Measurements from ENCODE around the gene LASP1NB.

The LASP1NB gene

DNA sequence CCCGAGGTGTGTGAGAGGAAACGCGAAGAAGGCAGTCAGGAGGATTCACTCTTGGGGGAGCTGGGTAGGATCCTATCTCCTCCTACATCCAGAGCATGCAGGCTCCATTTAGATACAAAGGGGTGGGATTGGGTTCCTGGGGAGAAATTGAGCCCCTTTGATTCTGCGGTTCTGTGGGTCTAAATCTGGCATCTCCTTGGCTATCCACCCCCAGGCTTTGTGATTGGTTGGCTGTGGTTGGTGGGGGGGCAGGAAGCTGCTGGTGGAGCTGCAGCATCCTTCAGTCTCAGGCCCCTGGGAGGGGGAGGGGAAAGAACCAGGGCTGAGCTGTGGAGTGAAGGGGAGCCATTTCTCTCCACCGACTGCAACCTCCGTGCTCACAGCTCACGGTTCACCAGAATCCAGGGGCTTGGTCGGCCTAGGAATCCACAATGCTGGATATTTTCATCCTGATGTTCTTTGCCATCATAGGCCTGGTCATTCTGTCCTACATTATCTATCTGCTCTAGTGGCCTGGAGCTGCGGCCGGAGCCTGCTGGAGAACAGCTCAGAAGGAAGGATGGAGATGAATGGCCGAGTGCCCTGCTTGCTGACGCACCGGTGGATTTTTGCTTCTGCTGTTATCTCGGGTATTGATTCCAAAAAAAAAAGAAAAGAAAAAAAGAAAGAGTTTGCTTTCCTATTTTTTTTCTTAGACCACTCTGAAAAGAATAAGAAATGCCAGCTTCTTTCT, at the start of gene LASP1NB:
TSS of gene LASP1NB (plus strand) at position 352 of the 733 bp plus-strand sequence.
- no peak for DNase-seq (ENCODE audit: low read depth)

DNA sequence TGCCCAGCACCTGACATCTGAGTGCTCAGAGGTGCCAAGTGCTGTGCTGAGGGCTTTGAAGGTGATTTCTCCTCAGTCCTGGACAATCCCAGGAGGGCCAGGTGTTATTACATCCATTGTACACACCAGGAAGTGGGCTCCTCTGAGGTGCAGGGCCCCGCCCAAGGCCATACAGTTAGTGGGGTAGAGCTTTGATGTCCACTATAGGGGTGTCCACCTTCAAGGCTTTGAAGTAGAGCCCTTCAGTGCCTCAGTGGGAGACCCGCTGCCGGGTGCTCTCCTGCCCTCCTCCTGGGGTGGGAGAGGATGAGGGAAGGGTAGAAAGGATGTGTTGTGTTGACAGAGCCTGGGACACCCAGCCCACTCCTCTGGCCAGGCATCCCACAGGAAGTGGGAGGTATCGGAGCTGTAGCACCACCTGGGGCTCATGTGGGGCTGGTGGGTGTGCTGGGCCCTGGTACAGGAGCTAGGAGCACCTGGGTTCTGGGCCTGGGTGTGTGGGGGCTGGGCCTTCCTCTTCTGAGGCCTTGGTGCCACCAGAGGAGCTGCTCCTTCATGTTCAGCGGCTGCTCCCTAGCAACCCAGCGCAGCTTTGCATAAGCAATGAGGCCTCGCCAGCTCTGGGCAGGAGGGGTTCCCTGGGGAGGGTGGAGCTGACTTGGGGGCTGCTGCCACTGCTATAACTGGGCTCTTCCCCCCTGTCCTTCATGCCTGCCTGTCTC, 48.1 kb upstream of the LASP1NB start:
- DNase-seq (ENCODE audit: low read depth): no peak

DNA sequence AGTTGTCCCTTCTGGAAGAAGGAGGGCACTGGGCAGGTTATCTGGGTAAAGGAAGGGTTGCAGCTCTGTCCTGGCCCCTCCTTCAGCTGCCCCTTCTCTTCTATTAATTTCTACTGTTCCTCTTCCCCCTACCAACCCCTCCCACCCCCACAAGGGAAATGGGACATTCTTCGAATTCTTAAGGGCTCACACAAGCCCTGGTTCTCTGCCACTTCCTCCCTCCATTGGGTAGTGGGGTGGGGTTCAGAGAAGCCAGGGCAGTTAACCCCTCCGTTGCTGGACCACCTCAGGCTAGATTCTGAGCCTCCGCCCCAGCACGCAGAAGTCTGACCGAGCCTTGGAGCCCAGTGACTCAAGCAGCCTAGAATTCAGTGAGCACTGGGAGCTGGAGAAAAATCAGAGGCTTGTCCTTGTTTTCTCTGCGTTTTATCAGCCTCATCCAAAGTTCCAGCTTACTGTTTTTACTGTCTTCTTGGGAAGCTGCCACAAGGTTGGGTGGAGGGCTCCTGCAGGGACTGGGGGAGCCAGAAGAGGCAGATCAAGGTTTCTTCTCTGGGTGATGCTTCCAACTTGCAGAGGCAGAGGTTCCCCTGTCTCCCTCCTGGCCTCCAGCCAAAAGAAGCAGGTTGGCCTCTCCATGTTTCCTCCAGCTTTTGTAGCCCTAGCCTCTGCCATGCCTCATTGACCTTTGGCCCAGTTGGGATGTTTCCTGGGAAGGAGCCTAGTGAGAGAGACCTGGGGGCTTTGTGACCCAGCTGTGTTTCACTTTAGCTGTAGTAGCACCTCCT, 45.3 kb upstream of the LASP1NB start:
- no peak for DNase-seq (ENCODE audit: low read depth)

DNA sequence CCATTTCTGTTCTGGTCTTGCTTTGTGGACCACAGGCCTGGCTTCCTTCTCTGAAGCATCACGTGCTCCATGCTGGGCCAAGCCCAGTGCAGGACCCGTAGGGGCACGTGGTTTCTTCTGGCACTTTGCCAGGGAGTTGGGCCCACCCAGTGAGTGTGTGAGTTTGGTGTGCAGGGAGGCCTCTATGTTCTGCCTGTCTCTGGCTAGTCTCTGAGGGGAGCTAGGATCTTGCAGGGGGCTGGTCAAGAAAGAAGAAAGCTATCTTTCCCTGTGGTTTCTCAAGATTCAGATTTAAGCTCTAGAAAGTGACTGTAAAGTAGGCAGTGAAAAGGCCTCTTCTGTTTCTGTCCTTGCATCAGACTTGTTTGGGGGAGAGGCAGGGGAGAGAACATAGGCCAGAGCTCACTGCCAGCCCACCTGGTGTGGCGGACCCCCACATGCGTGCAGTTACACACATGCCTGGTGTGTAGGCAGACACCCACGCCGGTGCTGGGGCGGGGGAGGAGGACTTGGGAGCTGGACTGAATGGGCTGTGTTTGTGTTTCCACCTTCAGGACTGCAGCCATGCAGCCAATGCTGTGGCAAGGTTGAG, 43.7 kb upstream of the LASP1NB start:
- DNase-seq (ENCODE audit: low read depth): no peak

DNA sequence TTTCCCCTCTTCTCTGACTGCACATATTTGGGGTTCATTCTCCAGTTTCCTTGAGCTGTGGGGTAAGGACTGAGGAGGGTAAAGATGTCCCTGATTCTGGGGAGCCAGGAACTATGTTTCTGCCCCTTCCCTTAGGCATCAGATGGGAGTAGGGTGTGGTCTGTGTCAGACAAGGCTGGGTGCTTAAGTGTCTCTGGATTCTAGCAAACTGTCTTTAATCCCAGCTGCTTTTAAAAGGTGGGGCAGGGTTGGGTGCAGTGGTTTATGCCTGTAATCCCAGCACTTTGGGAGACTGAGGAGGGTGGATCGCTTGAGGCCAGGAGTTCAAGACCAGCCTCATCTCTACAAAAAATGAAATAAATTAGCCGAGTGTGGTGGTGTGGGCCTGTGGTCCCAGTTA, 42.5 kb upstream of the LASP1NB start:
- no peak for DNase-seq (ENCODE audit: low read depth)

DNA sequence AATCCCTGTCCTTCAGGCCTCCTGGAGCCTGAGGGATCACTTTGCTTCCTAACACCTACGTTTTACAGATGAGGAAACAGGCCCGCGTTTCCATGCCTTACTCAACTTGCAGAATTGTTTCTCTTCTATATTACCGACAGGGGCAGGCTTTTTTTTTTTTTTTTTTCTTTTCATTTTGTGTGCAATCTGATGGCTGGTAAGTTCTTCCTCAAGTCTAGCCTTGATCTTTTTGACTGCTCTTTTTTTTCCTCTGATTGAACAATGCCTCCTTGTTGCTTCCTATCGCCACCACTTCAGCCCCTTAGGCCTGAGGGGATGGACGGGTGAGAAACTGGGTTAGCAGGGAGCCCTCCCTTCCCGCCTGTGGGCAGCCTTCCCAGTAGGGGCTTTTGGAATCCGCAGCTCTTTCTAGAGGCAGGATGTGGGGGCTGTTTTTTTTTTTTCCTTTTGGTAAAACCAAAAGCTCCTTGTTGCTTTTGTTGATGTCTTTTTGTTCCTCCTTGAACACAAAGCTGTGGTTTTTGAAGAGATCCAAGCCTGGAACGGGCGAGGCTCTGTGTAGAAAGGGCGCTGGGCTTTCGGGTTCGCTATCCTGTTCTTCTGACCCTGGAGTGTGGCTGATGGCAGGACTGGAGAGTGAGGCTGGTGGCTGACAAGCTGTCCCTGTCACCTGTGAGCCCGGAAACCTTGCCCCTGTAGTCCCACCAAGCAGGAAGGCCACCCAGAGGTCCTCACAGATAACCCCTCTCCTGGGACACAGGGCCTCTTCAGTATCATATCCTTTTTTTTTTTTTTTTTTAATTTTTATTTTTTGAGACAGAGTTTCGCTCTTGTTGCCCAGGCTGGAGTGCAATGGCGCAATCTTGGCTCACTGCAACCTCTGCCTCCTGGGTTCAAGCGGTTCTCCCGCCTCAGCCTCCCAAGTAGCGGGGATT, 41.6 kb upstream of the LASP1NB start:
- DNase-seq (ENCODE audit: low read depth): no peak

DNA sequence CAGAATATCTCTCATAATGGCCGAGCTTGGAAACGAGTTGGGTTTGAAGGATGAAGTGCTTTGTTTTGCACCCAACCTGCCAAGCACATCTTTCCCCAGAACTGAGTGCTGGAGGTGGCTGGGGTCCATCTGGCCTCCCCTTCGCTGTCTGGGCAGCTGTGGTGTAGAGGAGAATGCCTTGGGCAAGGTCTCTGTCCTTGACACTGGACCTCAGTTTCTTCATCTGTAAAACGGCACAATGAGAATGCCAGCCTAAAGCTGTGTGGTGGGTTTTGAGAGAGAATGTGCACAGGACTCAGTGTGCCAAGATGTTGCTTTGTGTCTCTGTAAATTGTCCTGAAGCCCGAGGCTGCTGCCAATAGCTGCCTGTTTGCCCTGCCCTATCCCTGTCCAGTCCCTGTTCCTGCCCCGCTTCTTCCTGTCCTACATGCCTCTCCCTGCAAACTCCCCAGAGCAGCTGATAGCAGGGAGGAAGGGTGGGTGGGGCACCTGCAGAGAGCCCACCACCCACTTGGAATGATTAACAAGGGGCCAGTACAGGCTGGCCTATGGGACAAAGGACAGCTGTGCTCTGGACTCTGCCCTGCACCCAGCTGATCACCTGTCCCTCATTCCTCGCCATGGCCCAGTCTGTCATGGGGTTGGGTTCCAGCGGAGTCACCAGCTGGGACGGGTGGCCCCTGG, 40.2 kb upstream of the LASP1NB start:
- DNase-seq (ENCODE audit: low read depth): no peak

DNA sequence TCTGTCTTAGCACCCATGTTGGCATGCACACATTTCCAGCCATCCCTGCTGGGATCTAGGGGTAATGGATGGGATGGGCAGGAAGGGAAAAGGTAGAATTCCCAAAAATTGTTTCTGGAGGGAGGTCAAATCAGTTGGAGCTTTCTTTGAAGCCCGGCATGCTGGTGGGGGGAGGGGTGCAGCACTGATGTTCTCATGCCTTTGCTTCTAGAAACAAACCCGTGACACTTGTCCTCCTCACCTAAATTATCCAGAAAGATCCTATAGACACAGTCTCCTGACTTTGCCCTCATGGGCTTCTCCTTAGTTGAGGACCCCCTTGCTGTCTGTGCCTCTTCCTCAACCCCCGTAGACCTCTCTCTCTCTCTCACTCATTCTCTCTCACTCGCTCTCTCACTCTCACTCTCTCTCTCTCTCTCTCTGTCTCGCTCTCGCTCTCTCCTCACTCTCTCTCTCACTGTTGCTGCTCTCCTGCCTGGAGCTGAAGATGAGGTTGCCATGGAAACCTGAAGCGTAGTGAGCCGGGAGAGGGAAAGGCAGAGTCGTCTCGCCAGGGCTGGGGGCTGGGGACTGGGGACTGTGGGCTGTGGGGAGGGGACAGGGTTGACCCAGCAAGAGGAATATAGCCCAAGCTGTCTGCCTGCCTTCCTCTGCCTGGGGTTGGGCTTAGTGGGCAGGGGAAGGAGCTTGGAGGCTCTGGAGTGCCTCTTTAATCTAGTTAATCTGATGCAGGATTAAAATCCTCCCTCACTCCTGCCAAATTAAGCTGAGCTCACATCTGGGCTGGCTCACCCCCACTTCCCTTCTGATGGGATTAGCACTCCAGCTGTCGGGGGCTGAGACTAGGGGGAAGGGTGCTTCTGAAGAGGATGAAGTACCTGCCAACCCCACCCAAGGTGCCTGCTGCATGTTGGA, 39.4 kb upstream of the LASP1NB start:
- no peak for DNase-seq (ENCODE audit: low read depth)

DNA sequence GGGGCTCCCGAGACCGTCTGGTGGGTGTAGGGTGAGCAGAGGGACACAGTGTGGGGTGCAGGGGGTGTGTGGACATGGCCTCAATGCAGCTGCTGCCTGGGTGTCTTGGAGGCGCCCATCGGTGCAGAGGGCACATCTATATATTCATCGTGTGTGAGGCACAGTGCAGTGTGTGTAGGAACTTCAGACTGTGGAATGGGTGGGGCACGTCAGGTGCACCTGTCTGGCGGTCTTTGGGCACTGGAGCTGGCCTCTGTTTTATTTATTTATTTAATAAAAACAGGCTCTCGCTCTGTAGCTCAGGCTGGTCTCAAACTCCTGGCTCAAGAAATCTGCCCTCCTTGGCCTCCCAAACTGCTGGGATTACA, 38.8 kb upstream of the LASP1NB start:
- DNase-seq (ENCODE audit: low read depth): no peak

DNA sequence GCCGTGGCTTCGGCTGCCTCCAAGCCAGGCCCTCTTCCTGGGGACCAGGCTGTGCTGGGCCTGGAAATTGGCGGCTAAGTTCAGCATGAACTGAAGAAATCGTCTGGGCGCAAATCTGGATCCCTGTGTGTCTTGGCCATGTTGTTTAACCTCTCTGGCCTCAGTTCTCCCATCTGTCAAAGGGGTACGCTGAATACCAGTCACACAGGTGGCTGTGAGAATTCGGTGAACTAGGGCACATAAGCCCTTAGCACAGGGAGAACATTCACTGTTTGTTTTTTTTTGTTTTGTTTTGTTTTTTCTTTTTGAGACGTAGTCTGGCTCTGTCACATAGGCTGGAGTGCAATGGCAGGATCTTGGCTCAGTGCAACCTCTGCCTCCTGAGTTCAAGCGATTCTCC, 36.6 kb upstream of the LASP1NB start:
- no peak for DNase-seq (ENCODE audit: low read depth)

DNA sequence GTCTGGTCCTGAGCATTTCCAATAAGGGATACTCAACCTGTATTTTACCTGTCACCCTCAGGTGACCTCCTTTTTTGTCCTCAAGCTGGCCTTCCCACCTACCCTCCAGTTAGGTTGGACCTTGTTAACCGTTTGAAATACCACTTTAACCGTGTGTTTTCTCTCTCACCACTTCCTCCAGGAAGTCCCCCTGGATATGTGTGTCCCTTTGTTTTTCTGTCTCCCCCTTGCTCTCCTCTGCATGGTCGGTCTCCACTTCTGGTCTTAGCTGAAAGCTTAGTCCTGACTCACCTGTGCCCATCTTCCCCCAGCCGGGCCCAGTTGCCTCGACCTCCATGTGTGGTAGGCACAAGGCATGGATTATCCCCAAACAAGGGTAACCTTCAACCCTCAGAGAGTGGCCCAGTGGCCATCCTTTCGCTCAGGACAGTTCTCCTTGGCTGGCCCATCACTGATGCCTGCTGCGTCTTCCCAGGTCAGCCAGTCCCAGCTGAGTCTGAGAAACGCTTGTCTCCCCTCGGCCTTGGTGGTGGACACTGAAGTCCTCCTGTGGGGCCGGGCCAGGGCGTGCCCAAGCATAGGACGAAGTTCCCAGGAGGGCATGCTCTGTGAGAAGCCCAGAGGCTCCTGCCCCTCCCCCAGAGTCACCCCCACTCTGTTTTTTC, 35.5 kb upstream of the LASP1NB start:
- DNase-seq (ENCODE audit: low read depth): no peak

DNA sequence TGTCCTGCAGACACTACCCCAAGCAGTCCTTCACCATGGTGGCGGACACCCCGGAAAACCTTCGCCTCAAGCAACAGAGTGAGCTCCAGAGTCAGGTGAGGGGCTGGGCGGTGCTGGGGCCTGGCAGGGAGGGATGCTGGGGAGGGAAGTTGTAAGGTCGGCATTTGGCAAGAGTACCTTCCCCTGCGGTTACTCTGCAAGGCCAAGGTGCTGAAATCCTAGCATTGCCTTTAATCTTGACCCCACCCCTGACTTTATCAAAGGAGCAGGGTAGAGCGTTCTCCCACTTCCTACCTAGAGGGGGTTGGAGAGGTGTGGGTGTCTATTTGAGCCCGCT, 35.0 kb upstream of the LASP1NB start:
- DNase-seq (ENCODE audit: low read depth): no peak

DNA sequence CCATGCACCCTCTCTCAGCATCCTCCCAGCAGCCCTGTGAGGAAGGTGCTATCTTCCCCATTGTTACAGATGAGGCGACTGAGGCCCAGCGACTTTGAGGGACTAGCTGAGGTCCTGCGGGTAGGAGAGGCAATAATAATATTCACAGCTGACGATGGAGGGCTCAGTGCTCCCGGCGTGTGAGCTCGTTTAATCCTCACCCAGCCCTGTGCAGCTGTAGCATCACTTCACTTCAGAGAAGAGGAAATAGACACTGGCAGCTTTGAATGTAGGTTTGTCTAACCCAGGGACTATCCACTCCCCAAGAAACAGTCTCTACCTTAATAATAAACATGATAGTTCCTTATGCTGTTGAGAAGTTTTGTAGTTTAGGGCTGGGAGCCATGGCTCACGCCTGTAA, 34.0 kb upstream of the LASP1NB start:
- DNase-seq (ENCODE audit: low read depth): no peak

DNA sequence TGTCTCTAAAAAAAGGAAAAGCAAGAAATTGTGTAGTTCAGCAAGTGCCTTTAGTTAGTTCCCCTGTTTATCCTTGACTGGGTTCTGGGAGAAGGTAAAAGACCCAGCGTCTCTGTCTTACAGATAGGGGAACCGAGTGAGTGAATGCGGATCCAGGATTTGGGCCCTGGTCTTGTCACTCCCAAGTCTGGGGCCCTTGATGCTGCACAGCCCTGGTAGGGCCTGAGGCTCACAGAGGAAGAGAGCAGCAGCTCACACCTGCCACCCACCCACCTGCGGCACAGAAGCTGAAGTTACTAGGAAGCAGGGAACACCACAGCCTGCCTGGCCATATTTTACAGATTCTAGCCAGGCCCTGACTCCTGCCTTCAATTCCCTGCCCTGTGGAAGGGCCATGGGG, 33.3 kb upstream of the LASP1NB start:
- DNase-seq (ENCODE audit: low read depth): no peak

DNA sequence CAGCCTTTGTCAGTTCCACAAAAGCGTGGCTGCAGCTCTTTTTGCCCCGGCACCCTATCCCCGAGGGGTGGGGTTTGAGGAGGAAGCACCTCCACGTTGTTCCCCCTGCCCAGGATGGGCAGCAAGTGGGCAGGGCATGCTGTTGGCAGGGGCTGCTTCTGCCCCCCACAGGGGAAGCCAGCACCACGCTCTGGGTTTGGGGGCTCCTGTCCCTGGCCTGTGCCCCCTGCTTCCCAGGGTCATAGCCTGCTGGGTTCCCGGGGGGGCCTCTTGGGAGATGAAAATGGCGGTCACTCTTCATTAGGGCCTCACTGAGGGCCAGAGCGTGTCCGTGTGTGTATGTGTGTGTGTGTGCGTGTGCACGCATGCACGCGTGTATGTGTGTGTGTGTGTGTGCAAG, 32.8 kb upstream of the LASP1NB start:
- no peak for DNase-seq (ENCODE audit: low read depth)

DNA sequence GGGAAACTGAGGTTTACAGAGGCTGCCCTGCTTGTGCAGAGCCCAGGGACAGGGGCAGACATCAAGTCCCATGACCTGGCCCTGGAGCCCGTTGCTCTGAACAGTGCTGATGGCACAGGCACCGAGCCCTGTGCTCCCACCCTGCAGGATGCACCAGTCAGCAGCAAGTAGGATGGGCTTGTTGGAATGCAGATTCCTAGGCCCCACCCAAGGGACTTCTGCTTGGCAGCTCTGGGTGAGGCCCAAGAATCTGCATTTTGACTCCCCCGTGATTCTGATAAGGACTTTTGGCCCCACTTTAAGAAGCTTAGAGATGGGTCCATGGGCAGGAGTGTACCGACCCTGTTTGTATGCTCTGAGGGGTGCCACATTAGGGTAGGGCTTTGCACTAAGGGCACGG, 32.3 kb upstream of the LASP1NB start:
- DNase-seq (ENCODE audit: low read depth): no peak

DNA sequence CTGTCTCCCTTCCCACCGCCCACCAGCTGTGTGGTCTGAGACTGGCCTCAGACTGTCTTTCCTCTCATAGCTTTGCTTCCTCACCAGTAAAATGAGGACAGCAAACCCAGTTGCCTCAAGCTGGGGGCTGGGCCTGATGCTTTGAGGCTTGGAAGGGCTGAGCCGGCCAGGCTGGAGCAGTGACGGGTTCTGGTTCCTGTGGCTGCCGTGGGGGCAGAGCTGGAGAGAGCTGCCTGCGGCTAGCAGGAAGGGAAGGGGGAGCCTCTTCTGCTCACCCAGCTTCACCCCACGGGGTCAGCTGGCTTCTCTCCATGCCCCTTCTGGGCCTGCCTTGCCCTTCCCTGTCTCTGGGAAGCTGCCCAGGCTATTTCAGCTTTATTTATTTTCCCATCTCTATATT, 31.8 kb upstream of the LASP1NB start:
- no peak for DNase-seq (ENCODE audit: low read depth)

DNA sequence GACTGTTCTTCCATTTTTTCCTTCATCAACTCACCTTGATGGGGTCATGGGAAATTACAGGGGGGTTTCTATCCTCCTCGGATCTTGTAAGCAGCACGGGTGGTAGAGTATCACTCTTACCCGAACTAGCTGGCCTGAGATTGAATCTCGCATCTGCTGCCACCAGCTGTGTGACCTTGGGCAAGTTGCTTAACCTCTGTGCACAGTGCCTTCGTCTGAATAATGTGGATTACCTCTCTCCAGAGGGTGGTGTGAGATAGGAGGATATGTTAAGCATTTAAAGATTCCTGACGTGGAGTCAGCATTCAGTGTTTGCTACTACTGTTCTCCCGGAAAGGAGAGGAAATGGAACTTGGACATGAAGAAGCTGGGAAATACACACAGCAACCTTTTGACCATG, 31.1 kb upstream of the LASP1NB start:
- DNase-seq (ENCODE audit: low read depth): no peak

DNA sequence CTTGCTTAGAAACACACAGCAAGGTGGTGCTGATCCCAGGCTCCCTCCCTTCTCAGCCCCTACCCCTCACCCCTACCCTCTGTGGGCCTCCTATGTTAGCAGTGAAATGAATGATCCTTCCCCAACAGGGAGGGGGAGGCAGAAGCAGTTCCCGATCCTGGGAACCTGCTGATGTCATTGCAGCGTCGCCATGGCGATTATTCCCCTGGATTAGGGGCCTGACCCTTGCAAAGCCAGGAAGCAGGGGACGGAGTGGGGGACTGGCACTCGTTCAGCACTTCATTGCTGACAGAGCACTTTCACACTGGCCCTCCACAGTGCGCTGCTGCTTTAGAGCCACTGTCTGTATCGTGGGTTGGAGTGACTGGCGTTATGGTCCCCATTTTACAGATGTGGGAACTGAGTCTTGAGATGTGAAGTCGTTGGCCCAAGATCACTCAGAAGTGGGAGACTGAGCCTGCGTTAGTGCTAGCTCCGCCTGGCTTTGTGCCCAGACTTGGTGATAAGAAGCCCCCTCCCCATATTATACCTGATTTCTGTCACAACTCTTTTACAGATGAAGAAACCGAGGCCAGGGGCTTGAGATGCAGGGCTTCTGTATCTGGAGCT, 29.0 kb upstream of the LASP1NB start:
- DNase-seq (ENCODE audit: low read depth): no peak
